NCI-H446 treated with DMSO at 0.1 percent for 48 hours (cell line): ENCODE measurements around the gene FCSK.

Source experiments
- DNase-seq: peaks from one replicate; lab custom pipeline; 2025; lab: John Stamatoyannopoulos, UW

FCSK gene

GRCh38 chr16:70455910-70456309 lies 1.5 kb downstream of the FCSK start:
- DNase-seq: no peak

GRCh38 chr16:70457446-70458166 lies 3.2 kb downstream of the FCSK start:
- DNase-seq: no peak

GRCh38 chr16:70460737-70461261 lies 6.4 kb downstream of the FCSK start:
- no peak for DNase-seq

- no peak for DNase-seq
These were observed 8.8 kb downstream of the FCSK start for GRCh38 chr16:70463235-70463634.

GRCh38 chr16:70465999-70466804 lies 11.8 kb downstream of the FCSK start:
- no peak for DNase-seq

GRCh38 chr16:70466805-70467076 lies 12.3 kb downstream of the FCSK start:
- no peak for DNase-seq

GRCh38 chr16:70467113-70467512 lies 12.7 kb downstream of the FCSK start:
- DNase-seq: no peak

GRCh38 chr16:70467608-70468007 lies 13.2 kb downstream of the FCSK start:
- DNase-seq: no peak

GRCh38 chr16:70468776-70469525 lies 14.6 kb downstream of the FCSK start:
- DNase-seq: no peak

- DNase-seq: no peak
These were observed 15.9 kb downstream of the FCSK start for GRCh38 chr16:70470141-70470926.

GRCh38 chr16:70470927-70471341 lies 16.5 kb downstream of the FCSK start:
- no peak for DNase-seq

GRCh38 chr16:70472786-70473433 lies 18.5 kb downstream of the FCSK start:
- DNase-seq: no peak

- no peak for DNase-seq
These were observed 19.3 kb downstream of the FCSK start for GRCh38 chr16:70473446-70474319.

- no peak for DNase-seq
These were observed 20.1 kb downstream of the FCSK start for GRCh38 chr16:70474320-70475053.

GRCh38 chr16:70475054-70475871 lies 20.9 kb downstream of the FCSK start:
- no peak for DNase-seq

- DNase-seq: peak; percentile 54
These were observed 22.1 kb downstream of the FCSK start for GRCh38 chr16:70476272-70477020.

- no peak for DNase-seq
These were observed 23.8 kb downstream of the FCSK start for GRCh38 chr16:70478169-70478568.

GRCh38 chr16:70478912-70479341 lies 24.5 kb downstream of the FCSK start:
- peak; percentile 68 for DNase-seq
